Coronary artery (tissue), 2 donors: ENCODE measurements around the gene SEC61A1.

Experiments
- DNase-seq: peaks from one replicate; pipeline ENCODE4 v3.0.0-alpha.2; 2017; ENCODE audit warnings: low spot score
- H3K27ac ChIP-seq, 2 donors: fragments of 200-600 bp; sonication (generic); one replicate each; pipeline ENCODE4 v1.5.1; 2016 to 2019
- H3K4me3 ChIP-seq: fragments of 200-600 bp; sonication (generic); 2 replicates; pipeline ENCODE4 v1.5.1; 2016; ENCODE audit warnings: mild to moderate bottlenecking, moderate library complexity
- CTCF ChIP-seq: fragments of 200-600 bp; sonication (generic); IDR thresholded peaks from one replicate; pipeline ENCODE4 v1.5.1; 2019; ENCODE audit warnings: antibody characterized with exemption

The SEC61A1 gene

GRCh38 chr3:128094295-128095151 lies 42.3 kb downstream of the SEC61A1 start:
- no peak for TF ChIP-seq CTCF
- no peak for DNase-seq
- H3K4me3 ChIP-seq, result no peak overlapping the region
- H3K27ac ChIP-seq, result no peak overlapping the region

- DNase-seq, result no peak
- Histone ChIP-seq H3K27ac (no peak overlapping the region), H3K4me3 (no peak overlapping the region)
- TF ChIP-seq CTCF, result peak; percentile 43
Measured at GRCh38 chr3:128095222-128095703, 43.0 kb downstream of the SEC61A1 start.

- no peak for TF ChIP-seq CTCF
- DNase-seq, result no peak
- H3K27ac ChIP-seq, result no peak overlapping the region
Measured at GRCh38 chr3:128098234-128098633, 46.0 kb downstream of the SEC61A1 start.

GRCh38 chr3:128100161-128100560 lies 47.9 kb downstream of the SEC61A1 start:
- no peak for DNase-seq
- H3K27ac ChIP-seq, result no peak overlapping the region
- no peak for TF ChIP-seq CTCF
- H3K4me3 ChIP-seq, result no peak overlapping the region

More at GRCh38 chr3:128098234-128098633, 46.0 kb downstream of the SEC61A1 start:
- H3K4me3 ChIP-seq, result no peak overlapping the region

GRCh38 chr3:128100638-128101037 lies 48.4 kb downstream of the SEC61A1 start:
- H3K27ac ChIP-seq, result no peak overlapping the region
- no peak for DNase-seq
- no peak for TF ChIP-seq CTCF
- no peak overlapping the region for H3K4me3 ChIP-seq

GRCh38 chr3:128103136-128103676 lies 51.0 kb downstream of the SEC61A1 start:
- no peak overlapping the region for H3K27ac ChIP-seq
- no peak for DNase-seq
- TF ChIP-seq CTCF, result no peak
- H3K4me3 ChIP-seq, result no peak overlapping the region

GRCh38 chr3:128107834-128108233 lies 55.6 kb downstream of the SEC61A1 start:
- DNase-seq, result no peak
- Histone ChIP-seq H3K4me3 (no peak overlapping the region), H3K27ac (no peak overlapping the region)
- TF ChIP-seq CTCF, result no peak
